ENCODE results near the gene TRPM3. TPM values are rescaled to one million over a fixed set of nuclear protein-coding genes. Genes with fewer than 3 reads are reported as not detected.

The TRPM3 gene
- polyA plus RNA-seq, 2 of the 4 experiments (the other 2 are of a cell fraction): not detected

DNA sequence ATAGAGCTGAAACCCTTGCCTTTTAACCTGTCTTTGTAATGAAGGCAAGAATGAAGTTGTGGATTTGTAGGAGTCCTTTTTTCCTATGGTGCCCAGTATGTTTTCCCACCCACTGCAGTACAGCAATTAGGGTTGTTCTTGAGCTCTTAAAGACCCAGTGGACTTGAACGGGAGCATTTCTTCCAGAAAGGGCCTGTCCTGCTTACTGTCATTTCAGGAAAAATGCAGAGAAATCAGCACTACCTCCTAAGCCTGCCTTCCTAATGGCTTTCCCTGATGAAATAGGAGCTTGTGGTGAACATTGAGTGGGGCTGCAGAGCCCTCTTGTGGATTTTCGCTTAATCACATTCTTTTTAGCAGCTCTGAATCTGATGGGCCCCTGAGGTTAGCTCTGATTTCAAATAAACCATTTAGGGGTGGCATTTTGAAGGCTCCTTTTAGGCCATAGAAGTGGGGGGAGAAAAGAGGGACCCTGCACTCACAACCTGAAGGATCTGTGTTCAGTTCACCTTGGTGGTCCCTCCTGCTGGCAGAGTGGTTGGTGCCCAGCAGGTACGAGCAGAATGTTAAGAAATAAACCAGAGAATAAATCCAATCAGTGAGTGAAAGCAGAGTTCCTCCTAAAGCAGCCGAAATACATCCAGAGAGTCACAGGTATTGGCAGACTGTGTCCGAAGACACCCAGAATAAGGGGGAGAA, 519.0 kb downstream of the TRPM3 start:
- Histone ChIP-seq H3K4me2 (no peak overlapping the region), H3K9me3 (no peaks in the 10 kb centered on the region), H3K27ac (peak overlapping the region; percentile 15 to 36; a peak in 2 of 6 replicates), H3K4me3 (no peak overlapping the region), H3K4me1 (no peaks in the 10 kb centered on the region)
- FAIRE-seq: peak; percentile 88
- DNase-seq (ENCODE audit: low read depth in 1 of 2, low spot score in 1 of 2): peak; percentile 59 to 71
- POLR2A ChIA-PET: interaction anchor here (0.6 to 3.2 kb wide), 3 partner anchors 63 to 262 kb away, joined by 5 to 39 read pairs (median 5); no protein-coding TSS in a partner anchor
- ATAC-seq: peak; percentile 89 to 97
- WGBS (ENCODE audit: missing lambda C conversion rate): 18% methylated on average over 5 of the region's 5 CpGs
- TF ChIP-seq ZSCAN20 (CRISPR knock-in tag; IDR thresholded peaks at IDR 0.05): no peak
- TF ChIP-seq, protein P1, sequence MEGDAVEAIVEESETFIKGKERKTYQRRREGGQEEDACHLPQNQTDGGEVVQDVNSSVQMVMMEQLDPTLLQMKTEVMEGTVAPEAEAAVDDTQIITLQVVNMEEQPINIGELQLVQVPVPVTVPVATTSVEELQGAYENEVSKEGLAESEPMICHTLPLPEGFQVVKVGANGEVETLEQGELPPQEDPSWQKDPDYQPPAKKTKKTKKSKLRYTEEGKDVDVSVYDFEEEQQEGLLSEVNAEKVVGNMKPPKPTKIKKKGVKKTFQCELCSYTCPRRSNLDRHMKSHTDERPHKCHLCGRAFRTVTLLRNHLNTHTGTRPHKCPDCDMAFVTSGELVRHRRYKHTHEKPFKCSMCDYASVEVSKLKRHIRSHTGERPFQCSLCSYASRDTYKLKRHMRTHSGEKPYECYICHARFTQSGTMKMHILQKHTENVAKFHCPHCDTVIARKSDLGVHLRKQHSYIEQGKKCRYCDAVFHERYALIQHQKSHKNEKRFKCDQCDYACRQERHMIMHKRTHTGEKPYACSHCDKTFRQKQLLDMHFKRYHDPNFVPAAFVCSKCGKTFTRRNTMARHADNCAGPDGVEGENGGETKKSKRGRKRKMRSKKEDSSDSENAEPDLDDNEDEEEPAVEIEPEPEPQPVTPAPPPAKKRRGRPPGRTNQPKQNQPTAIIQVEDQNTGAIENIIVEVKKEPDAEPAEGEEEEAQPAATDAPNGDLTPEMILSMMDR (IDR thresholded peaks at IDR 0.05): peak; percentile 90
- TF ChIP-seq ZNF302 (CRISPR knock-in tag; IDR thresholded peaks at IDR 0.05): no peak
- TF ChIP-seq CHD2 (IDR thresholded peaks at IDR 0.05; ENCODE audit: low read length, partially characterized antibody): no peak
- no peak for TF ChIP-seq JUNB (IDR thresholded peaks at IDR 0.05)
- no peak for TF ChIP-seq ESRRA (IDR thresholded peaks at IDR 0.05; ENCODE audit: borderline replicate concordance, low read length)
- TF ChIP-seq EP300 (IDR thresholded peaks at IDR 0.05): no peak
- TF ChIP-seq MAZ (IDR thresholded peaks at IDR 0.05; ENCODE audit: borderline replicate concordance, low read depth, low read length): no peak
- TF ChIP-seq KDM1A (IDR thresholded peaks at IDR 0.05; ENCODE audit: low read depth): no peak
- no peak for TF ChIP-seq MYC (IDR thresholded peaks at IDR 0.05; ENCODE audit: borderline replicate concordance, low read length)
- TF ChIP-seq RAD21 (conservative IDR thresholded peaks at IDR 0.05 in 1 of 2, IDR thresholded peaks at IDR 0.05 in 1 of 2): peak; percentile 93 to 94
- TF ChIP-seq RARB (CRISPR knock-in tag; IDR thresholded peaks at IDR 0.05): no peak
- TF ChIP-seq SMC3 (IDR thresholded peaks at IDR 0.05): peak; percentile 91
- no peak for TF ChIP-seq HOXB13 (CRISPR knock-in tag; IDR thresholded peaks at IDR 0.05; ENCODE audit: low read depth)
- TF ChIP-seq EHF (CRISPR knock-in tag; IDR thresholded peaks at IDR 0.05): no peak
- no peak for TF ChIP-seq RFX5 (IDR thresholded peaks at IDR 0.05)
- TF ChIP-seq, protein P2, sequence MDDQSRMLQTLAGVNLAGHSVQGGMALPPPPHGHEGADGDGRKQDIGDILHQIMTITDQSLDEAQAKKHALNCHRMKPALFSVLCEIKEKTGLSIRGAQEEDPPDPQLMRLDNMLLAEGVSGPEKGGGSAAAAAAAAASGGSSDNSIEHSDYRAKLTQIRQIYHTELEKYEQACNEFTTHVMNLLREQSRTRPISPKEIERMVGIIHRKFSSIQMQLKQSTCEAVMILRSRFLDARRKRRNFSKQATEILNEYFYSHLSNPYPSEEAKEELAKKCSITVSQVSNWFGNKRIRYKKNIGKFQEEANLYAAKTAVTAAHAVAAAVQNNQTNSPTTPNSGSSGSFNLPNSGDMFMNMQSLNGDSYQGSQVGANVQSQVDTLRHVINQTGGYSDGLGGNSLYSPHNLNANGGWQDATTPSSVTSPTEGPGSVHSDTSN (IDR thresholded peaks at IDR 0.05): no peak
- CTCF ChIA-PET: interaction anchor here (0.6 to 2.1 kb wide), 69 partner anchors 9 to 1180 kb away, joined by 3 to 38 read pairs (median 4); partner anchors contain the start of gene KLF9

DNA sequence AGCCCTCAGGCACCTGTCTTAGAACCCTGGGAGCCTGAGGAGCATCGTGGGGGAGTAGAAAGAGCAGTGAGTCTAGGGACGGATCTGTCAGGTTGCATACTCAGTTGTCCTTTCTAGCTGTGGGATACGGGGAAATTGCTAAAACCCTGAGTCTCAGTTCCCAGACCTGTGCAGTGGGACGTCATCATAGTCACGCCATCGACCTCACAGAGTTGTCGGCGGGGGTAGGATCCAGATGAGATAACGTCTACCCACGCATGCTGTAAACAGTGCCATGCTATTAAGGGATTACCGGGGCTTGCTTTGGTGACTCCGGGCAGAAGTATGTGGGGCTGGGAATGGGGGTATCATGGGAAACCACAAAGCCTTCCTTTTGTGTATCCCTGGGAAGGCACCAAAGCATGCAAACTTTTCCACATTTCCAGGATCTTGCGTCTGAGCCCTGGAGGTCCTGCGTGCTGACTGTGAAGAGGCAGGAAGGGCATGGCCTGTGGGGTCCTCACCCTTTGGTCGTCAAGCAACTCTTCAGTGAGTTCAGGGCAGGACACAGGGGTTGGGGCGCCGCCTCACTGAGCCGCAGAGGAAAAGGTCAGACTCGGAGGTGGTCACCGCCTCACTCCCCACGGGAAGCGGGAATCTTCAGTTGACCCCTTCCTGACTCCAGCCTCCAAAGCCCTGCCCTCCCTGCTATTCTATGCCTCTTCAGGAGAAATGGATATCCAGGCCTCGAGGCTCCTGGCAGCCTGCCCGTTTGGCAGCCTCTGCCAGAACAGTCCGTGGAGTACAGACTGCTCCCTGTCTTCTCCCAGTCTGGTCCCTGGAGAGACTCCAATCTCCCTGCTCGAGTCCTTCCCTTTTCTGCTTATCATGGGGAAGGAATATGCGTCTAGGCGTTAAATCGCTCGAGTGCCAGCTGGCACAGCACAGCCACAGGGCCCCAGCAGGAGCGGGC, 520.1 kb downstream of the TRPM3 start:
- peak in 1 of 2 experiments; percentile 34; a peak in 3 of 6 replicates for ATAC-seq
- POLR2A ChIA-PET: interaction anchor here (3.2 kb wide), 1 partner anchor 182 kb away, joined by 39 read pairs; no protein-coding TSS in a partner anchor
- H3K4me2 ChIP-seq: no peak overlapping the region

More for the DNA sequence above, 520.1 kb downstream of the TRPM3 start:
- TF ChIP-seq FOXS1 (CRISPR knock-in tag; IDR thresholded peaks at IDR 0.05): no peak
- no peak for TF ChIP-seq RNF2 (IDR thresholded peaks at IDR 0.05; ENCODE audit: borderline replicate concordance, low read depth)
- TF ChIP-seq SREBF2 (IDR thresholded peaks at IDR 0.05): no peak
- no peak for TF ChIP-seq MAFK (IDR thresholded peaks at IDR 0.05; ENCODE audit: partially characterized antibody)
- no peak for TF ChIP-seq TP53 (CRISPR knock-in tag; IDR thresholded peaks at IDR 0.05)
- DNase-seq (ENCODE audit: low read depth in 1 of 2, low spot score in 1 of 2) (no peak), FAIRE-seq (no peak)
- Histone ChIP-seq H3K27ac (peak overlapping the region in 1 of 2 experiments; percentile 36; a peak in 1 of 6 replicates), H3K4me3 (no peak overlapping the region), H3K9me3 (no peaks in the 10 kb centered on the region), H3K4me1 (no peaks in the 10 kb centered on the region)
- CTCF ChIA-PET: interaction anchor here (0.8 to 2.6 kb wide), 29 partner anchors 8 to 630 kb away, joined by 3 to 38 read pairs (median 5); no protein-coding TSS in a partner anchor
- WGBS (ENCODE audit: missing lambda C conversion rate): 66% methylated on average over 31 of the region's 31 CpGs

Data from A549 (cell line).